Measurements from ENCODE around the gene EMILIN2. TPM values are rescaled to one million over a fixed set of nuclear protein-coding genes. Genes with fewer than 3 reads are reported as not detected.

EMILIN2 gene
- total and polyA plus RNA-seq, 9 of the 15 experiments (the other 6 are each of a cell fraction or from before 2014, with no cell fraction given), result 0.01 to 0.40 (median 0.19) TPM

DNA sequence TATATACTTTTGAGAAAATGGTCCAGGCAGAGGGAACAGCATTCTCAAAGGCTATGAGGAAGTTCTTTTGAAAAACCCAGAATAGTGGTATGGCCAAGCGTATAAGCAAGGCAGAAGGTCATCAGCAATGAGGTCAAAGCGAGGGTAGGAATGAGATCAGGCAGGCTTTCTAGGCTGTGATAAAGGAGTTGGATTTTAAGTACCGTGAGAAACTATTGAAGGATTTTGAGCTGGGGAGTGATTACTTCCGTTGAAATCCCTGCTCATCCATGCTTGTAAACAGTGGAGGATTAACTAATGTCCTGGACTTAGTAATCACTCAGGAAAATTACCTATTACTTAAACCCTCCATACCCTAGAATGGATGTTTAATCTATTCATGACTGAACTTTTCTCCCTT lies 50.2 kb downstream of the EMILIN2 start:
- FAIRE-seq (no peak), DNase-seq (ENCODE audit: extremely low read depth in 1 of 4, low spot score in 3 of 4) (no peak), ATAC-seq (no peak)
- no peak overlapping the region for H3K4me3 ChIP-seq
- BruUV-seq (replicated peaks), result no TSS peak
- peaks cover 8% of the 10 kb centered on the region; the same call in 1 of the 2 replicates for H4K20me1 ChIP-seq (replicated peaks; ENCODE audit: control insufficient read depth, insufficient read depth, low read length)
- intact Hi-C loops (cut with micrococcal nuclease), result no loop called here
- H3K9me1 ChIP-seq (ENCODE audit: control insufficient read depth, insufficient read depth, low read length), result no peaks in the 10 kb centered on the region
- H3K9ac ChIP-seq (ENCODE audit: insufficient read depth in 1 of 2, low read depth in 2 of 2, low read length in 2 of 2), result no peak overlapping the region
- TF ChIP-seq BRF1 (IDR thresholded peaks at IDR 0.05; ENCODE audit: borderline replicate concordance, extremely low read depth, insufficient read length), result no peak
- in situ Hi-C loops (cut with MboI), result no loop called here
- H3K27me3 ChIP-seq (ENCODE audit: control insufficient read depth in 2 of 2, insufficient read depth in 2 of 2, low read length in 2 of 2), result peaks cover under 1 to 13% of the 10 kb centered on the region in 2 experiments; a peak in 3 of 5 replicates
- POLR2A ChIA-PET, result interaction anchor here (1.1 kb wide), 1 partner anchor 31 kb away, joined by 3 read pairs; no protein-coding TSS in a partner anchor
- H3K9me3 ChIP-seq (replicated peaks; ENCODE audit: control insufficient read depth, insufficient read depth, low read depth, low read length), result no peaks in the 10 kb centered on the region
- H3K79me2 ChIP-seq (ENCODE audit: control insufficient read depth, insufficient read depth, low read length), result no peaks in the 10 kb centered on the region
- H3K4me2 ChIP-seq (ENCODE audit: insufficient read depth, low read length), result no peak overlapping the region
- CTCF ChIA-PET (ENCODE audit: low intra/inter-chr PET ratio), result no interaction called here
- no peaks in the 10 kb centered on the region for H3K36me3 ChIP-seq (ENCODE audit: control insufficient read depth, insufficient read depth, low read length)
- 38% methylated on average over 4 of the region's 4 CpGs for WGBS (ENCODE audit: insufficient coverage, low coverage, missing lambda C conversion rate)
- no peak overlapping the region for H2AFZ ChIP-seq (ENCODE audit: low read depth, low read length)
- peaks cover 20 to 32% of the 10 kb centered on the region in 2 experiments; a peak in 4 of 5 replicates for H3K4me1 ChIP-seq (replicated peaks in 1 of 2; ENCODE audit: control insufficient read depth in 2 of 2, insufficient read depth in 2 of 2, low read length in 2 of 2)
- H3K27ac ChIP-seq (ENCODE audit: extremely low read depth, low read depth, low read length), result no peak overlapping the region

GRCh38 chr18:2897448-2898185 lies 50.8 kb downstream of the EMILIN2 start:
- no peak overlapping the region for H3K9ac ChIP-seq (ENCODE audit: insufficient read depth in 1 of 2, low read depth in 2 of 2, low read length in 2 of 2)
- H3K27ac ChIP-seq (ENCODE audit: extremely low read depth, low read depth, low read length), result no peak overlapping the region
- intact Hi-C loops (cut with micrococcal nuclease) (no loop called here), in situ Hi-C loops (cut with MboI) (no loop called here)
- H3K36me3 ChIP-seq (ENCODE audit: control insufficient read depth, insufficient read depth, low read length), result no peaks in the 10 kb centered on the region
- no peak for ATAC-seq
- H2AFZ ChIP-seq (ENCODE audit: low read depth, low read length), result peak overlapping the region; percentile 41; the same call in 1 of the 2 replicates
- H3K4me2 ChIP-seq (ENCODE audit: insufficient read depth, low read length), result no peak overlapping the region
- H3K9me3 ChIP-seq (replicated peaks; ENCODE audit: control insufficient read depth, insufficient read depth, low read depth, low read length), result no peaks in the 10 kb centered on the region
- no peaks in the 10 kb centered on the region for H3K79me2 ChIP-seq (ENCODE audit: control insufficient read depth, insufficient read depth, low read length)
- H3K9me1 ChIP-seq (ENCODE audit: control insufficient read depth, insufficient read depth, low read length), result no peaks in the 10 kb centered on the region
- CTCF ChIA-PET (ENCODE audit: low intra/inter-chr PET ratio), result no interaction called here
- no peak for DNase-seq (ENCODE audit: extremely low read depth in 1 of 4, low spot score in 3 of 4)
- FAIRE-seq, result no peak
- peaks cover 20 to 32% of the 10 kb centered on the region in 2 experiments; a peak in 4 of 5 replicates for H3K4me1 ChIP-seq (replicated peaks in 1 of 2; ENCODE audit: control insufficient read depth in 2 of 2, insufficient read depth in 2 of 2, low read length in 2 of 2)
- peaks cover 8% of the 10 kb centered on the region; the same call in 1 of the 2 replicates for H4K20me1 ChIP-seq (replicated peaks; ENCODE audit: control insufficient read depth, insufficient read depth, low read length)
- WGBS (ENCODE audit: insufficient coverage, low coverage, missing lambda C conversion rate), result 66% methylated on average over 12 of the region's 12 CpGs
- H3K4me3 ChIP-seq, result no peak overlapping the region
- H3K27me3 ChIP-seq (ENCODE audit: control insufficient read depth in 2 of 2, insufficient read depth in 2 of 2, low read length in 2 of 2), result peaks cover 0 to 9% of the 10 kb centered on the region in 2 experiments; a peak in 1 of 5 replicates
- BruUV-seq (replicated peaks), result no TSS peak
- POLR2A ChIA-PET, result interaction anchor here (1.1 to 1.3 kb wide), 2 partner anchors 31 to 349 kb away, joined by 3 read pairs; partner anchors contain the start of gene MYL12A
- TF ChIP-seq E2F4 (CRISPR knock-in tag; IDR thresholded peaks at IDR 0.05; ENCODE audit: low read depth) (no peak), ZFP91 (CRISPR knock-in tag; IDR thresholded peaks at IDR 0.05) (0 out of 2 replicates have a peak, but pooled peaks have one; percentile 33), ZNF384 (IDR thresholded peaks at IDR 0.05; ENCODE audit: low read depth, low read length) (peak; percentile 70; the same call in 1 of the 2 replicates), ZNF121 (CRISPR knock-in tag; conservative IDR thresholded peaks at IDR 0.05) (peak; percentile 71), FOSL1 (tag; conservative IDR thresholded peaks at IDR 0.05) (peak; percentile 78; the same call in 1 of the 2 replicates), CBFB (CRISPR knock-in tag; IDR thresholded peaks at IDR 0.05) (no peak), TEAD4 (IDR thresholded peaks at IDR 0.05; ENCODE audit: low read length) (no peak), TEAD4 (CRISPR knock-in tag; IDR thresholded peaks at IDR 0.05; ENCODE audit: borderline replicate concordance) (no peak)
